HL-60 (cell line): ENCODE measurements around the gene DLK1.

ENCODE experiments used
- CTCF ChIP-seq: IDR thresholded peaks from one replicate; pipeline ENCODE4 v1.5.1; 2011; ENCODE audit warnings: low read length, control low read depth, inconsistent platforms; ENCODE audit not compliant: insufficient read depth
- GABPA ChIP-seq: IDR thresholded peaks from 2 replicates; pipeline ENCODE4 v1.6.1; 2012; ENCODE audit warnings: low read depth
- POLR2AphosphoS5 ChIP-seq: IDR thresholded peaks from 2 replicates; pipeline ENCODE4 v1.6.1; 2012; ENCODE audit warnings: low read depth
- REST ChIP-seq: IDR thresholded peaks from 2 replicates; pipeline ENCODE4 v1.6.1; 2012; ENCODE audit warnings: low read depth; ENCODE audit not compliant: insufficient replicate concordance
- SPI1 ChIP-seq: IDR thresholded peaks from 2 replicates; pipeline ENCODE4 v1.6.1; 2012; ENCODE audit warnings: low read depth, mild to moderate bottlenecking, borderline replicate concordance

GRCh38 chr14:100777818-100778525, 51.3 kb downstream of the DLK1 start:
- no peak for TF ChIP-seq CTCF
- TF ChIP-seq REST, result no peak
- no peak for TF ChIP-seq POLR2AphosphoS5
- no peak for TF ChIP-seq GABPA
- no peak for TF ChIP-seq SPI1
